Epithelial cell of proximal tubule (primary cell): ENCODE data around the gene GABRE. TPM values are rescaled to one million over a fixed set of nuclear protein-coding genes. Genes with fewer than 3 reads are reported as not detected.

Experiments used
- DNase-seq: peaks from one replicate; pipeline ENCODE4 v3.0.0-alpha.2; 2011; ENCODE audit warnings: low read depth
- H3K4me3 ChIP-seq: 2 replicates; pipeline ENCODE4 v1.5.1; 2011; ENCODE audit warnings: low read depth, mild to moderate bottlenecking, low read length
- CTCF ChIP-seq: conservative IDR thresholded peaks from 2 replicates; pipeline ENCODE4 v1.5.1; 2012; ENCODE audit warnings: low read depth, mild to moderate bottlenecking, low read length
- total RNA-seq: library from RNA; depleted of rRNA; stranded (reverse); fragments of >200 nt; gene quantifications from 2 replicates; pipeline ENCODE4 v1.2.3, GENCODE V29; 2015

GABRE gene
- total RNA-seq: 2.5 and 4.8 TPM in 2 replicates

GRCh38 chrX:151974336-151975227 is at the start of gene GABRE:
Gene GABRE, minus strand, starts transcription at chrX:151974676. Its CDS starts 51 bp downstream, at chrX:151974625.
- DNase-seq: no peak
- peak within 1 kb of the TSS; percentile 55 for H3K4me3 ChIP-seq

GRCh38 chrX:152020888-152021287 is 46.4 kb upstream of the GABRE start:
- no peak for DNase-seq
- H3K4me3 ChIP-seq: no peak overlapping the region
- TF ChIP-seq CTCF: no peak

More at GRCh38 chrX:151974336-151975227, at the start of gene GABRE:
- TF ChIP-seq CTCF: no peak

- no peak for TF ChIP-seq CTCF
- DNase-seq: no peak
- no peak overlapping the region for H3K4me3 ChIP-seq
Measured at GRCh38 chrX:151999813-152000212, 25.3 kb upstream of the GABRE start.

- TF ChIP-seq CTCF: no peak
- H3K4me3 ChIP-seq: no peak overlapping the region
- no peak for DNase-seq
Measured at GRCh38 chrX:151997539-151997938, 23.1 kb upstream of the GABRE start.

GRCh38 chrX:151996347-151996746 is 21.9 kb upstream of the GABRE start:
- no peak for TF ChIP-seq CTCF

GRCh38 chrX:151994476-151994875 is 20.0 kb upstream of the GABRE start:
- no peak for TF ChIP-seq CTCF
- no peak for DNase-seq
- no peak overlapping the region for H3K4me3 ChIP-seq

More at GRCh38 chrX:151996347-151996746, 21.9 kb upstream of the GABRE start:
- DNase-seq: no peak
- H3K4me3 ChIP-seq: no peak overlapping the region
